Panc1 (cell line): ENCODE measurements around the gene MAPKAPK5.

ENCODE experiments used
- CTCF ChIP-seq: fragments of 450-650 bp; IDR thresholded peaks from 2 replicates; pipeline ENCODE4 v1.5.1; 2017; ENCODE audit warnings: mild to moderate bottlenecking
- TF ChIP-seq, protein P1 (sequence below), 2 experiments: IDR thresholded peaks; 2 replicates each; pipeline ENCODE4 v1.6.1; 2011 to 2012; ENCODE audit warnings: low read depth in 2 of 2, control low read depth in 1 of 2, low read length in 1 of 2, mild to moderate bottlenecking in 1 of 2, moderate library complexity in 1 of 2; ENCODE audit not compliant: insufficient read depth in 1 of 2

DNA sequence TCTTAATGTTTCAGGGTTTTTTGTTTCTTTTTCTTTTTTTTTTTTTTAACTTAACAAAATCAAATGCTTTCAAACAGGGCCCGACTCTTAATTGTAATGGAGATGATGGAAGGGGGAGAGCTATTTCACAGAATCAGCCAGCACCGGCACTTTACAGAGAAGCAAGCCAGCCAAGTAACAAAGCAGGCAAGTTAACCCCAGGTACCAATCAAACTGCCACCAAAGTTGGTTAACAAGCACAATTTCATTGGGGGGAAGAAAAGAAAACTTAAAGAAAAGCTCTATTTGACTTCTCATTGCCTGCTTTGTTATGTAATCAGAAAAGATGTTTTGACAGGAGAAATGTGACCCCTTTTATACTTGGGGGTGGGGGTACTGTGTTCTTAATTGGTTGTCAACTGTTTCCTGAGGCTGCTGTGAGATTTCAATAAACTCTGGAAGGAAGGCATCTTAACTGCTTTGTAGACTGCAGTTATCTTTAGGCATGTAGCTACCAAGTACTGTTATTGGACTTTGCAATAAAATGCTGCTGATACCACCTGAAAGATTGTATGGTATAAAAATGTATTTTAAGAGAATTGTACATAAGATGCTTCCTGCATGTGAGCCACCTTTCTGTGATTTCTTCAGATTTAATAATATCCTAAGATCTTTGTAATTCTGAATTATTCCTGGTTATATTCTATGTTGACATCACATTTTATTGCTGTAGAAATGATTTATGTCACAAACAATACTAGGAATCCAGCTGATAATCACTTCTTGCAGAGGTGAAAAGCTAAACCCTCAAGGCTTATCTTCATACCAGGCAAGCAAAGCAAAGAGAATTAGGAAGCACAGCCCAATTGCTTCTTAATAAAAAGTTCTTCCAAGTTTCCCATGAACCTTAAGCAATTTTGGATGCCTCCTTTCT lies 26.9 kb downstream of the MAPKAPK5 start:
- TF ChIP-seq CTCF: no peak
- TF ChIP-seq, protein P1, sequence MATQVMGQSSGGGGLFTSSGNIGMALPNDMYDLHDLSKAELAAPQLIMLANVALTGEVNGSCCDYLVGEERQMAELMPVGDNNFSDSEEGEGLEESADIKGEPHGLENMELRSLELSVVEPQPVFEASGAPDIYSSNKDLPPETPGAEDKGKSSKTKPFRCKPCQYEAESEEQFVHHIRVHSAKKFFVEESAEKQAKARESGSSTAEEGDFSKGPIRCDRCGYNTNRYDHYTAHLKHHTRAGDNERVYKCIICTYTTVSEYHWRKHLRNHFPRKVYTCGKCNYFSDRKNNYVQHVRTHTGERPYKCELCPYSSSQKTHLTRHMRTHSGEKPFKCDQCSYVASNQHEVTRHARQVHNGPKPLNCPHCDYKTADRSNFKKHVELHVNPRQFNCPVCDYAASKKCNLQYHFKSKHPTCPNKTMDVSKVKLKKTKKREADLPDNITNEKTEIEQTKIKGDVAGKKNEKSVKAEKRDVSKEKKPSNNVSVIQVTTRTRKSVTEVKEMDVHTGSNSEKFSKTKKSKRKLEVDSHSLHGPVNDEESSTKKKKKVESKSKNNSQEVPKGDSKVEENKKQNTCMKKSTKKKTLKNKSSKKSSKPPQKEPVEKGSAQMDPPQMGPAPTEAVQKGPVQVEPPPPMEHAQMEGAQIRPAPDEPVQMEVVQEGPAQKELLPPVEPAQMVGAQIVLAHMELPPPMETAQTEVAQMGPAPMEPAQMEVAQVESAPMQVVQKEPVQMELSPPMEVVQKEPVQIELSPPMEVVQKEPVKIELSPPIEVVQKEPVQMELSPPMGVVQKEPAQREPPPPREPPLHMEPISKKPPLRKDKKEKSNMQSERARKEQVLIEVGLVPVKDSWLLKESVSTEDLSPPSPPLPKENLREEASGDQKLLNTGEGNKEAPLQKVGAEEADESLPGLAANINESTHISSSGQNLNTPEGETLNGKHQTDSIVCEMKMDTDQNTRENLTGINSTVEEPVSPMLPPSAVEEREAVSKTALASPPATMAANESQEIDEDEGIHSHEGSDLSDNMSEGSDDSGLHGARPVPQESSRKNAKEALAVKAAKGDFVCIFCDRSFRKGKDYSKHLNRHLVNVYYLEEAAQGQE (IDR thresholded peaks at IDR 0.05; ENCODE audit: insufficient read depth in 1 of 2, low read depth in 2 of 2, low read length in 1 of 2): no peak
